ENCODE data around the gene ELOVL7.
"Not testable (repeated sequence)": the region's sequence is repeated elsewhere in the genome, so short reads cannot be mapped to it uniquely, and the experiment has no call there.

ELOVL7 gene

DNA sequence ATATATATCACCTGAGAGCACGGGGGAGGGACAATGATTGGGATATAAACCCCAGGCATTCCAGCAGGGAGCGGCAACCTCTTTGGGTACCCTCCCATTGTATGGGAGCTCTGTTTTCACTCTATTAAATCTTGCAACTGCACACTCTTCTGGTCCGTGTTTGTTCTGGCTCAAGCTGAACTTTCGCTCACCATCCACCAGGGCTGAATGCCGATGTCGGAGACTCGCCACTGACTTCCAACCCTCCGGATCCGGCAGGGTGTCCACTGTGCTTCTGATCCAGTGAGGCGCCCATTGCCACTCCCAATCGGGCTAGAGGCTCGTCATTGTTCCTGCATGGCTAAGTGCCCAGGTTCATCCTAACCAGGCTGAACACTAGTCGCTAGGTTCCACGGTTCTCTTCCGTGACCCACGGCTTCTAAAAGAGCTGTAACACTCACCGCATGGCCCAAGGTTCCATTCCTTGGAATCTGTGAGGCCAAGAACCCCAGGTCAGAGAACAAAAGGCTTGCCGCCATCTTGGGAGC lies 48.6 kb downstream of the ELOVL7 start:
- DNase-seq (ENCODE audit: low read depth), result not testable (repeated sequence)

DNA sequence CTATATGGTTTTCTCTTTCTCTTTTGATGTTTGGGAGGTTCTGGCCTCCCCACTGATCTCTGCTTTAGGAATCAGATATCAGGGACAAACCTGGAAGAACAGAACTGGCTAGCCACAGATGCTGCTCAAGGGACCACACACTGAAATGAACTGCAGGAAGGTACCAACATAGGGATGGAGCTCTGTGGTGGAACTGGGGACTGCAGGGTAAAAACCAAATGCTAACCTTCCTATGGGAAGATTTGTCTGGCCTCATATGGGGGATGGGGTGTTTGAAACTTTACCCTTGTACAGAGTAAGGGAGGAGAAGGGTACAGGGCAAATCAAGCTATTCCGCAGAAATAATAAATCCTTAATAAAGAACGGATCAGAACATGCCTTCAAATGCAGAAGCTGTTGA lies 49.4 kb downstream of the ELOVL7 start:
- no peak for DNase-seq (ENCODE audit: low read depth)

DNA sequence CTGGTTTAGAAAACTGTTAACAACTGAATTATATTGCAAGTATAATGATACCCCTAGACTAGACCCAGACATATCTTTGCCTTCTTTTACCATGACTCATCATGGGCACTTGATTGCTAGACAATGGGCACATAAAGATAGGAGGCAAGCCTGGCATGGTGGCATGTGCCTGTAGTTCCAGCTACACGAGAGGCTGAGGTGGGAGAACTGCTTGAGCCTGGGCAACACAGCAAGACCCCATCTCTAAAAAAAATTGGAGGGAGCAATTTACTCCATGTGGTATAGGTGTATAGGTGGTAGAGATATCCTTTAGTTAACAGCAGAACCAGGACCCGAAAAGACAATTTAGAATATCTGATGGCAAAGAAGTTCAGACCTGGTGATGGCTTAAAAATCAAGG lies 51.6 kb downstream of the ELOVL7 start:
- DNase-seq (ENCODE audit: low read depth), result no peak

DNA sequence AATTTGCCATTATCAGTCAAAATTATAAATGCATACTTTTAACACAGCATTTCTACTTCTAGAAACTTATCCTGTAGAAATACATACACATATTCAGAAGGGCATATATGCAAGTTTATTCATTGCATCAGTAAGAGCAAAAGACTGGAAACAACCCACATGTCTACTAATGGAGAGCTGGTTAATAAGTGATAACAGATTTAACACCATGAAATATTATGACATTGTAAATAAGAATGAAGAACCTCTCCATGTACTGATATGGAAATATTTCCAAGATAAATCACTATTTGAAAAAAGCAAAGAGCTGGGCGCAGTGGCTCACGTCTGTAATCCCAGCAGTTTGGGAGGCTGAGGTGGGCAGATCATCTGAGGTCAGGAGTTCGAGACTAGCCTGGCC lies 54.5 kb downstream of the ELOVL7 start:
- no peak for DNase-seq (ENCODE audit: low read depth)

DNA sequence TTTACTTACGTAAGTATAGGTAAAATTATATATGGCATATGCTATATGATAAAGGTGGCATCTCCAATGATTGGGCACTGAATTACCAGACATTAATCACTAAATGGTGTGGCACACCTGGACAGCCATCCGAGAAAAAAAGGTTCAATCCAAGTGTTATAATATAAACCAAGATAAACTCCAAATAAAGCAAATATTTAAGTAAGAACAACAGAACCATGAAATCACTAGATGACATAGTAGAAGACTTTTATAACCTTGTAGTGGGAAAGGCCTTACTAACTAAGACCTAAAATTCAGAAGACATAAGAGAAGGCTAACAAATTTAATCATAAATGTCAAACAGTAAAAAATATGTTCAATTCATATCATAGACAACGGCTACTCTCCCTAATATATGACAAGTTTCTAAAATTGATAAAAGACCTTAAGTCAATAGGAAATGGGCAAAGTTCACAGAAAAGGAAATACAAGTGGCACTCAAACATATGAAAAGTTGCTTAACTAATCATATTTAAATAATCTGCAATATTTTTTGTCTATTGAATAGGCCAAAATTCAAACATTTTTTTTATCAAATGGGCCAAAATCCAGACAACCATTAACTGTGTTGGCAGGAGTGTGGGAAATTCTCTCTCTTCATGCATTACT lies 55.1 kb downstream of the ELOVL7 start:
- DNase-seq (ENCODE audit: low read depth), result no peak

DNA sequence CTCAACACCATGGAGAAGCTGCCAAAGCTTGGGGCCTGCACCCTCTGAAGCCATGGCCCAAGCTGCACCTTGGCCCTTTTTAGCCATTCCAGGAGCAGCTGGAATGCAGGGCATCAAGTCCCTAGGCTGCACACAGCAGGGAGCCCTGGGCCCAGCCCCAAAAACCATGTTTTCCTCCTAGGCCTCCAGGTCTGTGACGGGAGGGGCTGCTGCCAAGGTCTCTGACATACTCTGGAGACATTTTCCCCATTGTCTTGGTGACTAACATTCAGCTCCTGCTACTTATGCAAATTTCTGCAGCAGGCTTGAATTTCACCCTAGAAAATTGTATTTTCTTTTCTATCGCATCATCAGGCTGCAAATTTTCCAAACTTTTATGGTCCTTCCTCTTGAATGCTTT lies 64.6 kb downstream of the ELOVL7 start:
- DNase-seq (ENCODE audit: low read depth), result no peak

DNA sequence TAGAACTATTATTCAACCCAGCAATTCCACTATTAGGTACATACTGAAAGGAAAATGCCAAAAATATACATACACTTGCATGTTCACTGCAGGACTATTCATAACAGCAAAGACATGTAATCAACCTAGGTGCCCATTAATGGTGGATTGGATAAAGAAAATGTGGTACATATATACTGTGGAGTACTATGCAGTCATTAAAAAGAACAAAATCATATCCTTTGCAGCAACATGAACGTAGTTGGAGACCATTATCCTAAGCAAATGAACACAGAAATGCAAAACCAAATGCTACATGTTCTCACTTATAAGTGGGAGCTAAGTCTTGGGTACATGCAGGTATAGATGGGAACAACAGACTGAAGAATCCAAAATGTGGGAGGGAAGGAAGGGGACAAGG lies 67.7 kb downstream of the ELOVL7 start:
- no peak for DNase-seq (ENCODE audit: low read depth)

DNA sequence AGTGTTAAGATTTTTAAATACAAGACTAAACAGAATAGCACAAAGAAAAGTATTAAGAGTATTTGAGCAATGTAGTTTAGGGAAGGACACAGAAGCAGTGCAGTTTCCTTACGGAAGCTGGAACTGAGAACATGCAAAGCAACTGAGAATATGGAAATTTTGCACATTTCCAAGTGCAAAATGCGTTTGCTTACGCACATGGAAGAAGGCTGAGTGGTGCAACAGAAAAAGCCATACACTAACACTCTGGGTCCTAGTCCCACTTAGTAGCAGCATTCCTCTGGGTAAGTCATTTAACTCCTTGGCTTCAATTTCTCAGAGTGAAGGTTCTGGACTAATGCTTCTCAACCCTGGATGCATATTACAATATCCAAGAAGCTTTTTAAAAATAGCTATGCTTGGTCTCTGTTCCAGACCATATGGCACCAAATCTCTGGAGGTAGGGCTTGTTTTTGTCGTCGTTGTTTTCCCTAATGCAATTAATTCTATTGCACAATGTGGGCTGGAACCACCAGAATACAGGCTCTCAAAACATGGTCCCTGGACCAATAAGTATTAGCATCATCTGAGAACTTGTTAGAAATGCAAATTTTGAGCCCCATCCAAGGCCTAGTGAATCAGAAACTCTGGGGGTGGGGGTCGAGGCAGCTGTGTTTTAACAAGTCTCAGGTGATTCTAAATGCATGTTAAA lies 78.9 kb downstream of the ELOVL7 start:
- no peak for DNase-seq (ENCODE audit: low read depth)

DNA sequence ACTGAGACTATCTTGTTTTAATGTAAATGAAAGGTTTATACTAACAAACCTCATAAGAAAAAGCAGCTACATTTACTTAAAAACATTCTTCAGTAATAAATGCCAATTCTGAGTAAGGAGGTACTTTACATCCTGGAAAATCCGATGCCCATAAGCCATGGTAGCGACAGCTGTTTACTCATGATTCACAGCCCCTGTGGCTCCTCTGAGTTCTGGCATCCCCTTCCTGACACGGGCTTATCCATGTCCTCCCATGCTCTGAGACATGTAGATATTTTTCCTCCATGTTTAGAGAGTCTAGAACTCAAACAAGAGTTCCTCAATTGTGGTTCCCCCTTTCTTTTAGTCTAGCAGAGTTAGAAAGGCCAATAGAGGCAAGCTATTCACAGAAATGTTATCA lies 81.0 kb downstream of the ELOVL7 start:
- DNase-seq (ENCODE audit: low read depth), result no peak

DNA sequence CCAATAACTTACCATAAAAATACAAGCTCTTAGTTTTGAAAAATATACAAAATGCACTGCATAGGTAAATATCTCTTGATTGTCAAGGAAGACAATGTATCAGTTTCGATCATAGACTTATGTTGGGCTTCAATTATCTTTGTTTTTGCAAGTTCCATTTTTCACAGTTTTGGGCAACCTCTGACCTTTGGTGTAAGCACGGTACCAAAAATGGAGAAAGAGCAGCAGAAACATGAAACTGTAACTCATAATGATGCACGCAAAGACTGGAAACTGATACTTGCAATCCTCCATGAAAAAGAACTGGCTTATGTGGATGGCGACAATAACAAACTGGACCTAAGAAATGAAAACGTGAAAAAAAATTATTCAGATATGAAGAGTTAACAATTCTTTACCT lies 89.6 kb downstream of the ELOVL7 start:
- no peak for DNase-seq (ENCODE audit: low read depth)

DNA sequence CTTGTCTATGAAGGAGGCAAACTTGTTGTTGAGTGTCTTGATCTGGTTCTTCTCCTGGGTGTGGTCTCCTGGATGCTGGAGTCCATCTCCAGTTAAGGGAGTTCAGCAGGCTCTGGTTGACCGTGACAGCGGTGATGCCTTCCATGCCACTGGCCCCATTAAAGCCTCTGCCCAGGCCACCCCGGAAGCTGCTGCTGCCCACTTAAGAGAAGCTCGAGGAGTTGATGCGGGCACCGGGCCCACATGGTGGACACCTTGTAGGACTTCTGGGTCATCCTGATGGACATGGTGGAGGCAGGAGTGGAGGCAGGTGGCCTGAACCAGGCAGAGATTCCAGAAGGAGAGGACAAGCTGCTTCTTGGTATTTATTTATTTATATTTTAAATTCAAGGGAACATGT lies 99.4 kb downstream of the ELOVL7 start:
- DNase-seq (ENCODE audit: low read depth), result no peak

DNA sequence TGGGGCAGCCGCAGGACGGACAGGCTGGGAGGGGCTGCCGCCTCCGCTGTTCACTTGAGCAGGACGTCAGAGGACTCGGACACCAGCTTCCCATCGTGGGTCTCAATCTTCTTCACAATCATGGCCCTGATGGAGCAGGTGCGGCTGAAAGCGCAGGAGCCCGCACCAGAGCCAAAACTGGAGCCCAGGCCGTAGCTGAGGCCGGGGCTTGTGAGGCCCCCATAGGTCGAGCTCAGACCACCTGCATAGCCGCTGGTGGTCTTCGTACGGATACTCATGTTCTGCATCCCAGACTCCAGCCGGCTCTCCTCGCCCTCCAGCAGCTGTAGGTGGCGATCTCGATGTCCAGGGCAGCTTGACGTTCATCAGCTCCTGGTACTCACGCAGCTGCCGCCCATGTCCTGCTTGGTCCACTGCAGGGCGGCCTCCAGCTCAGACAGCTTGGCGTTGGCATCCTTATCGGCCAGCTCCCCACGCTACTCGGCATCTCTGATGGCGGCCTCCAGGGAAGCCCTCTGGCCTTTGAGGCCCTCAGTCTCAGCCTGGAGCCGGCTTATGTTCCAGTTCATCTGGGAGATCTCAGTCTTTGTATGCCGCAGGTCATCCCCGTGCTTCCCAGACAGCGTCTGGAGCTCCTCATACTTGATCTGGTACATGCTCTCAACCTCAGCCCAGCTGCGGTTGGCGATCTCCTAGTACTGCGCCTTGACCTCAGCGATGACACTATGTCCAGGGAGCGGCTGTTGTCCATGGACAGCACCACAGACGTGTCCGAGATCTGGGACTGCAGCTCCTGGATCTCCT lies 100.4 kb downstream of the ELOVL7 start:
- no peak for DNase-seq (ENCODE audit: low read depth)

DNA sequence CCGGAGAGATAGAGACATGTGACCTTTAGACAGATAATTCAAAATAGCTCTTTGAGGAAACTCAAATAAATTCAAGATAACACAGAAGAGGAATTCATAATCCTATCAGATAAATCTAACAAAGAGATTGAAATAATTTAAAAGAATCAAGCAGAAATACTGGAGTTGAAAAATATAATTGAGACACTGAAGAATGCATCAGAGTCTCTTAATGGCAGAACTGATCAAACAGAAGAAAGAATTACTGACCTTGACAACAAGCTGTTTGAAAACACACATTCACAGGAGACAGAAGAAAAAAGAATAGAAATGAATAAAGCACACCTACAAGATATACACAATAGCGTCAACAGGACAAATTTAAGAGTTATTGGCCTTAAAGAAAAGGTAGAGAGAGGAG lies 103.7 kb downstream of the ELOVL7 start:
- no peak for DNase-seq (ENCODE audit: low read depth)

DNA sequence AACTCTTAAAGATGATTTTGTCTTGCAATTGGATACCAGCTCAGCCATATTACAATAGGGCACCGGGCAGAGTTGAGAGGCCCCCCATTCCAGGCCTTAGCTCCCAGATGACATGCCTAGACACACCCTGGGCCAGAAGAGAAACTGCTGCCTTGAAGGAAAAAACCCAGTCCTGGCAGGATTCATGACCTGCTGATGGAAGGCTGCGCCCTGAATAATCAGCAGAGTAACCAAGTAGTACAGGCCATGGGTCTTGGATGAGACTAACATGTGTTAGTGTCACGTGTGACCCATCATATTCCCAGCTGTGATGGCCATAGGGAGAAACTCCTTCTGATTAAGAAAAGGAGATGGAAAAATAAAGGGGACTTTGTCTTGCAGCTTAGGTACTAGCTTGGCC lies 105.1 kb downstream of the ELOVL7 start:
- no peak for DNase-seq (ENCODE audit: low read depth)

DNA sequence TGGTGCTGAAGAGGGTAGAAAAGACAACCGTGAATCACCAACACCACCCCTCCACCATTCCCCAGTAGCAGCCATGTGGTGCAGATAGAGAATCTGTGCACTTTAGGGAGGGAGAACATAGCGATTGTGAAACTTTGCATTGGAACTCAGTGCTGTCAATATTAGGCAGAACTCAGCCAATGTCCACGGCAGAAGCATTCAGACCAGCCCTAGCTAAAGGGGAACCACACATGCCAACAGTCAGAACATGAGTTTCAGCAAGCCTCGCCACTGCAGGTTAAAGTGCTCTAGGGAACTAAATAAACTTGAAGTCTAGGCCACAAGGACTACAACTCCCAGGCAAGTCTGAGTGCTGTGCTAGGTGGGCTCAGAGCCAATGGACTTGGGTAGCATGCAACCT lies 105.6 kb downstream of the ELOVL7 start:
- no peak for DNase-seq (ENCODE audit: low read depth)

DNA sequence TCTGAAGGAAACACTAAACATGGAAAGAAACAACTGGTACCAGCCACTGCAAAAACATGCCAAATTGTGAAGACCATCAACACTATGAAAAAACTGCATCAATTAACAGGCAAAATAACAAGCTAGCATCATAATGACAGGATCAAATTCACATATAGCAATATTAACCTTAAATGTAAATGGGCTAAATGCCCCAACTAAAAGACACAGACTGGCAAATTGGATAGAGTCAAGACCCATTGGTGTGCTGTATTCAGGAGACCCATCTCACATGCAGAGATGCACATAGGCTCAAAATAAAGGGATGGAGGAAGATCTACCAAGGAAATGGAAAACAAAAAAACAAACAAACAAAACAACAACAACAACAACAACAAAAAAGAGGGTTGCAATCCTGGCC lies 113.2 kb downstream of the ELOVL7 start:
- not testable (repeated sequence) for DNase-seq (ENCODE audit: low read depth)

DNA sequence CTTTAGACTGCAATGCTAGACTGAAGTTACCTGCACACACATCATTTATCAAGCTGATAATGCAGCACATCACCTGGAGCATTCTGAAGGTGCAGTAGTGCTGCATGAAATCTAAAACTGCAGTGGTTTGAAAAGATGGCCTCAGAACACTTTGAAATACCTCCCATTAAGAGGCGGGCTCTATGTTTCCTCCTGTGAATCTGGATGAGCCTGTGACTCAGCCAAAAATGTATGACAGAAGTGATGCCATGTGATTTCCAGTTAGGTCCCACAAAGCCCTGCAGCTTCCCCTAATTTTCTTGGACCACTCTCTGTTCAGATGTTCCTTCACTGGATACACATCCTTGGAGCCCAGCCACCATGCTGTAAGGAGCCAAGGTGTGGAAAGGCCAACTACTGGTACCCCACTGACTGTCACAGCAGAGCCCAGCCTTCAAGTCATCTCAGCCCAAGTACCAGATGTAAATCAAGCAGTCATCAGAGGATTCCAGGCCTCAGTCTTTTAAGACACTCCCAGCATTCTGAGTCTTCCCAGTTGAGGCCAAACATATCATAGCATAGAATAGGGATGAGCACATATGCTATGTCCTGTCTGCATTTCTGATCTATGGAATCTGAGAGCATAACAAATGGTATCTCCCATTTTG lies 116.9 kb downstream of the ELOVL7 start:
- DNase-seq (ENCODE audit: low read depth), result no peak

DNA sequence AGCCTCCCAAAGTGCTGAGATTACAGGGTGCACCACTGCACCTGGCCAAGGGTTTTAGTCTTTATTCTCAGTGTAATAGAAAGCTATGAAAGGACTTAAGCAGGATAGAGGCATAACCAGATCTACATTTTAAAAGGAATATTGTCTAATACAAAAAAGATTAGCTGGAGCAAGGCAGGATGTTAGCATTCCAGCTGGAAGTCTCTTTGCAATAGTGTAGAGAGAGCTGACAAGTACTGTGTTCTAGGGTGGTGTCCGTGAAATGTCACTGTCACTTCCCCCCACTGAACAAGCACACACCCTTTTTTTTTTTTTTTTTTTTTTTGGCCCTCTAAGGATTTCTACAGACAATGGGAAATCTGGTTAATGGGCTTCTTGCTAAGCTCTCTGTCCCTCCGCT lies 119.9 kb downstream of the ELOVL7 start:
- DNase-seq (ENCODE audit: low read depth), result no peak

DNA sequence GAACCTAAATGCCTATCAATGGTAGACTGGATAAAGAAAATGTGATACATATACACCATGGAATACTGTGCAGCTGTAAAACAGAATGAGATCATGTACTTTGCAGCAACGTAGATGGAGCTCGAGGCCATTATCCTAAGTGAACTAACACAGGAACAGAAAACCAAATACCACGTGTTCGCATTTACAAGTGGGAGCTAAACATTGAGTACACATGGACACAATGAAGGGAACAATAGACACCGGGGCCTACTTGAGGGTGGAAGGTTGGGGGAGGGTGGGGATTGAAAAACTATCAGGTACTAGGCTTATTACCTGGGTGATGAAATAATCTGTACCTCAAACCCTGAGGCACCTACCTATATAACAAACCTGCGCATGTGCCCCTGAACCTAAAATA lies 121.7 kb downstream of the ELOVL7 start:
- DNase-seq (ENCODE audit: low read depth), result no peak

DNA sequence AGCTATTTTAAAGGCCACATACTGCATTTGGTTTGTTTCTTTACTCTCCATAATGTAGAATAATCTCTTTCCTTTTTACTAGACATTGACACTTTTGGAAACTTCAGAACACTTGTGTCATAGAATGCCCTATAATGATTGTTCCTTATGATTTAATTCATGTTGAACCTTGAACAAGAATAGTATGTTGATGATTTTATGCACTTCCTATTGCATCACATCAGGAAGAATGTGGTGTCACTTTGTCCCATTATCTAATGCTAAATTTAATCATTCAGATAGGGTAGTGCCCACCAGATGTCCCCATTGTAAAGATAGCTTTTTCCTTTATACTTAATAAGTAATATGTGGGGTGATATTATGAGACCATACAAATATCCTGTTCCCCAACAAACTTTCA lies 124.7 kb downstream of the ELOVL7 start:
- no peak for DNase-seq (ENCODE audit: low read depth)

DNA sequence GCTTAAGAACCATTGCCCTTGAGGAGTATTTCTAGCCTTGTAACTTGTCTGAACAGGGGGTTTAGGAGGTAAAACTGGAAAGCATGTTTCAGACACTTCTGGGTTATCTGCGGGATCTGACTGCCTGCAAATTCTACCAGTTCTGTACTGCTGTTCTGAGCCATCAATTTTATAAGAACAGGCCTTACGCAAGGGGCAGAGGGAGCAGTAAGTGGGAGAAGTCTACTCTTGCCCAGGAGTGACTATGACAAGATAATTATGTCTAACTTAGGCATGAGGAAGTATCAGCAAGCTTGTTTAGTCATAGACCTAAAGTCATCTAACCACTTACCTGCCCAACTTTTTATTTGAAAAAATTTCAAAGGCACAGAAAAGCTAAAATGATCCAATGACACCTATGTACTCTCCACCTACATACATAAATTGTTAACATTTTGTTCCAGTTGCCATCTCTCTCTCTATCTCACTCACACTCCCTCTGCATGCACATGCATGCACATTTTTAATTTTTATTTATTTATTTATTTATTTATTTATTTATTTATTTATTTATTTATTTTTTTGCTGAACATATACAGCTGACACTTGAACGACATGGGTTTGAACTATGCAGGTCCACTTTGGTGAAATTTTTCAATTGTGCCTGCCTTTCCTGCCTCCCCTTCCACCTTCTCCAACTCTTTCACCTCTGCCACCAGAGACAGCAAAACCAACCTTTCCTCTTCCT lies 125.7 kb downstream of the ELOVL7 start:
- DNase-seq (ENCODE audit: low read depth), result no peak
